Measurements from ENCODE around the gene COPG2. TPM values are rescaled to one million over a fixed set of nuclear protein-coding genes. Genes with fewer than 3 reads are reported as not detected.

Gene COPG2
- total and polyA plus RNA-seq, 2 donors (not counting 1 experiment from before 2014, with no cell fraction given): 47.8 to 52.4 TPM

DNA sequence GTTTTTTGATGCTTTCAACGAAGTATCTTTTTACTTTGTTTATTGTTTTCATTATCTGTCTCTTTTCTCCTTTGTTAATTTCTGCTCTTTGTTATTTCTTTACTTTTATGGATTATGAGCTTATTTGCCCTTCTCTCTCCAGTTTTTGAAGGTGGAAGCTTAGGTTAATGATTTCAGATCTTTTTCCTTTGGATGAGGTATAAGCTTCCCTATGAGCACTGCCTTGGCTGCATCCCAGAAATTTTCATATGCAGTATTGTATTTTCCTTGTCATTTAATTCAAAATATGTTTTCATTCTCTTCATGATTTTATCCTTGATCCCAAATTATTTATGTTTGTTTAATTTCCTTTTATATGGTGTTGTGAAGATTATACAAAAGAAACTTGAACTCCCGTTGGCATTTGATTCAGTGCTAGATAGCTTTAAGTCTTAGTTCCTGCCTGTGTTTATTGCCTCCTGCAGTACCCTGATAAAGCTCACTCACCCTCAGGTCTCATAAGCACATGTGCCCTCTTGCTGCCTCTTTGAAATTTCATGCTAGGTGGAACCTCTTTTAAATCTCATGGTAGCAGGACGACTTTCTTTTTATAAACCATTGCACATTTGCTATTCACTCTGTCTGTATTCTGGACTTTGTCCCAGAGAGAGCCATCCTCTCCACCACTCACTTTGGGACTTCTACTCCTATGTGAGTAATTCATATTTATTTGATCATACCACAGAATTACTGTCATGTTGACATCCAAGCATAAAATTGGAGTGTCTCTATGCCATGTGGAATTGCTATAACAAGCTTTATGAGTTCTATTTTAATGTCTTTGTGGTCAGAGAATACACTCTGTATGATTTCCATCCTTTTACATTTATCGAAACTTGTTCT, 204.8 kb downstream of the COPG2 start:
- Histone ChIP-seq H3K9ac (ENCODE audit: insufficient read depth, low read length) (no peak overlapping the region), H3K79me2 (ENCODE audit: control insufficient read depth, insufficient read depth, low read length) (no peaks in the 10 kb centered on the region), H3K36me3 (ENCODE audit: control insufficient read depth, insufficient read depth, low read length) (no peaks in the 10 kb centered on the region), H2AFZ (ENCODE audit: low read length) (no peak overlapping the region), H3K4me3 (replicated peaks in 1 of 4; ENCODE audit: control extremely low read depth in 1 of 4, insufficient read depth in 1 of 4, low read depth in 3 of 4, low read length in 4 of 4) (no peak overlapping the region), H3K27ac (ENCODE audit: insufficient read depth, low read length) (no peak overlapping the region), H3K4me1 (ENCODE audit: control insufficient read depth, extremely low read depth, insufficient read depth, low read length) (no peaks in the 10 kb centered on the region), H3K4me2 (ENCODE audit: extremely low read depth, insufficient read depth, low read length) (no peak overlapping the region), H3K9me3 (ENCODE audit: control insufficient read depth, insufficient read depth, low read depth, low read length) (no peaks in the 10 kb centered on the region), H4K20me1 (ENCODE audit: control insufficient read depth, extremely low read depth, insufficient read depth, low read length) (no peaks in the 10 kb centered on the region), H3K27me3 (ENCODE audit: control insufficient read depth, insufficient read depth, low read length) (no peaks in the 10 kb centered on the region)
- no peak for TF ChIP-seq EZH2 (IDR thresholded peaks at IDR 0.05; ENCODE audit: low read length, missing control alignments)
- TF ChIP-seq, protein P1, sequence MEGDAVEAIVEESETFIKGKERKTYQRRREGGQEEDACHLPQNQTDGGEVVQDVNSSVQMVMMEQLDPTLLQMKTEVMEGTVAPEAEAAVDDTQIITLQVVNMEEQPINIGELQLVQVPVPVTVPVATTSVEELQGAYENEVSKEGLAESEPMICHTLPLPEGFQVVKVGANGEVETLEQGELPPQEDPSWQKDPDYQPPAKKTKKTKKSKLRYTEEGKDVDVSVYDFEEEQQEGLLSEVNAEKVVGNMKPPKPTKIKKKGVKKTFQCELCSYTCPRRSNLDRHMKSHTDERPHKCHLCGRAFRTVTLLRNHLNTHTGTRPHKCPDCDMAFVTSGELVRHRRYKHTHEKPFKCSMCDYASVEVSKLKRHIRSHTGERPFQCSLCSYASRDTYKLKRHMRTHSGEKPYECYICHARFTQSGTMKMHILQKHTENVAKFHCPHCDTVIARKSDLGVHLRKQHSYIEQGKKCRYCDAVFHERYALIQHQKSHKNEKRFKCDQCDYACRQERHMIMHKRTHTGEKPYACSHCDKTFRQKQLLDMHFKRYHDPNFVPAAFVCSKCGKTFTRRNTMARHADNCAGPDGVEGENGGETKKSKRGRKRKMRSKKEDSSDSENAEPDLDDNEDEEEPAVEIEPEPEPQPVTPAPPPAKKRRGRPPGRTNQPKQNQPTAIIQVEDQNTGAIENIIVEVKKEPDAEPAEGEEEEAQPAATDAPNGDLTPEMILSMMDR (conservative IDR thresholded peaks at IDR 0.05 in 1 of 2, IDR thresholded peaks at IDR 0.05 in 1 of 2; ENCODE audit: low read depth in 1 of 2, low read length in 2 of 2): no peak
- DNase-seq (ENCODE audit: low read depth in 2 of 2): no peak

DNA sequence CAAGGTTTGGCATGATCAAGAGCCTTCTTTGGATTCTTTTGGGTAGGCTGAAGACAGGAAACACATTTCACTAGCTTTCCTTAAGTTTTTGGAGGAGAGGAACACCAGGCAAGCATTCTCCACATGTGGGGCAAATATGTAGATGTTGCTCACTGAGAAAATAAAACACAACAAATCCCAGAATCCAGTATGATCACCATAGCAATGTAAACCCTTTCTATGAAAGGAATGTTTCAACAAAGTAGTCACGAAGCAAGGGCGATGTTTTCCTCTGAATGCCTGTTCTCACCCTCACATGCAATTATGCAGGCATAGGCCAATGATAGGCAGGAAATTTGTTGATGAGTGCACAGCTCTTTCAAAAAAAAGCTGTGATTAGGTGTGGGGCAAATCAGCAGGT, 207.3 kb downstream of the COPG2 start:
- no peak for DNase-seq (ENCODE audit: low read depth in 2 of 2)
- Histone ChIP-seq H3K9ac (ENCODE audit: insufficient read depth, low read length) (no peak overlapping the region), H3K4me3 (replicated peaks in 1 of 4; ENCODE audit: control extremely low read depth in 1 of 4, insufficient read depth in 1 of 4, low read depth in 3 of 4, low read length in 4 of 4) (no peak overlapping the region), H3K36me3 (ENCODE audit: control insufficient read depth, insufficient read depth, low read length) (no peaks in the 10 kb centered on the region), H2AFZ (ENCODE audit: low read length) (no peak overlapping the region), H4K20me1 (ENCODE audit: control insufficient read depth, extremely low read depth, insufficient read depth, low read length) (no peaks in the 10 kb centered on the region), H3K9me3 (ENCODE audit: control insufficient read depth, insufficient read depth, low read depth, low read length) (no peaks in the 10 kb centered on the region), H3K4me2 (ENCODE audit: extremely low read depth, insufficient read depth, low read length) (no peak overlapping the region), H3K79me2 (ENCODE audit: control insufficient read depth, insufficient read depth, low read length) (no peaks in the 10 kb centered on the region), H3K27ac (ENCODE audit: insufficient read depth, low read length) (no peak overlapping the region), H3K27me3 (ENCODE audit: control insufficient read depth, insufficient read depth, low read length) (no peaks in the 10 kb centered on the region), H3K4me1 (ENCODE audit: control insufficient read depth, extremely low read depth, insufficient read depth, low read length) (no peaks in the 10 kb centered on the region)
- no peak for TF ChIP-seq EZH2 (IDR thresholded peaks at IDR 0.05; ENCODE audit: low read length, missing control alignments)
- TF ChIP-seq, protein P1 (conservative IDR thresholded peaks at IDR 0.05 in 1 of 2, IDR thresholded peaks at IDR 0.05 in 1 of 2; ENCODE audit: low read depth in 1 of 2, low read length in 2 of 2): no peak

DNA sequence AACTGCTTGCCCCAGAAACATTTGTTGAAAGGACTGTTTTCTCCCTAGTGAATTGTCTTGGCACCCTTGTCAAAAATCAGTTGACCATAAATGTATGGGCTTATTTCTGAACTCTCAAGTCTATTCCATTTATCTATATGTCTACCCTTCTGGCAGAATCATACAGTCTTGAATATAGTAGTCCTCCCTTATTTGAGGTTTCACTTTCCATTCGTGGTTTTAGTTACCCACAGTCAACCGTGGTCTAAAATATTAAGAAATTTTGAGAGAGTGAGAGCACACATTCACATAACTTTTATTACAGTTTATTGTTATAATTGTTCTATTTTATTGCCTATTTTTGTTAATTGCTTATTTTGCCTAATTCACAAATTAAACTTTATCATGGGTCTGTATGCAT, 210.3 kb downstream of the COPG2 start:
- no peaks in the 10 kb centered on the region for H3K79me2 ChIP-seq (ENCODE audit: control insufficient read depth, insufficient read depth, low read length)
- H3K36me3 ChIP-seq (ENCODE audit: control insufficient read depth, insufficient read depth, low read length): no peaks in the 10 kb centered on the region
- no peak overlapping the region for H2AFZ ChIP-seq (ENCODE audit: low read length)
- TF ChIP-seq EZH2 (IDR thresholded peaks at IDR 0.05; ENCODE audit: low read length, missing control alignments): no peak
- TF ChIP-seq, protein P1 (conservative IDR thresholded peaks at IDR 0.05 in 1 of 2, IDR thresholded peaks at IDR 0.05 in 1 of 2; ENCODE audit: low read depth in 1 of 2, low read length in 2 of 2): no peak
- no peak overlapping the region for H3K4me3 ChIP-seq (replicated peaks in 1 of 4; ENCODE audit: control extremely low read depth in 1 of 4, insufficient read depth in 1 of 4, low read depth in 3 of 4, low read length in 4 of 4)
- no peak overlapping the region for H3K4me2 ChIP-seq (ENCODE audit: extremely low read depth, insufficient read depth, low read length)
- H3K9ac ChIP-seq (ENCODE audit: insufficient read depth, low read length): no peak overlapping the region
- H3K27ac ChIP-seq (ENCODE audit: insufficient read depth, low read length): no peak overlapping the region
- H4K20me1 ChIP-seq (ENCODE audit: control insufficient read depth, extremely low read depth, insufficient read depth, low read length): no peaks in the 10 kb centered on the region
- H3K9me3 ChIP-seq (ENCODE audit: control insufficient read depth, insufficient read depth, low read depth, low read length): no peaks in the 10 kb centered on the region
- H3K27me3 ChIP-seq (ENCODE audit: control insufficient read depth, insufficient read depth, low read length): no peaks in the 10 kb centered on the region
- no peak for DNase-seq (ENCODE audit: low read depth in 2 of 2)
- no peaks in the 10 kb centered on the region for H3K4me1 ChIP-seq (ENCODE audit: control insufficient read depth, extremely low read depth, insufficient read depth, low read length)

Other genes starting within 250 kb of the COPG2 start
- 8.0 and 8.3 TPM in 2 replicates for gene CEP41, start 227.7 kb downstream of the COPG2 start, total RNA-seq
- 24.5 and 27.7 TPM in 2 replicates for gene CEP41, start 227.7 kb downstream of the COPG2 start, polyA plus RNA-seq
- 38.8 and 175 TPM in 2 replicates for gene MEST, start 176.7 kb downstream of the COPG2 start, total RNA-seq
- 132 and 382 TPM in 2 replicates for gene MEST, start 176.7 kb downstream of the COPG2 start, polyA plus RNA-seq
- not detected in 2 replicates for gene TSGA13, start 17.8 kb upstream of the COPG2 start, total RNA-seq
- not detected in 2 replicates for gene TSGA13, start 17.8 kb upstream of the COPG2 start, polyA plus RNA-seq
- gene KLF14, start 65.5 kb upstream of the COPG2 start, total RNA-seq: under 0.01 TPM in 2 replicates
- 0.05 and 0.27 TPM in 2 replicates for gene KLF14, start 65.5 kb upstream of the COPG2 start, polyA plus RNA-seq

Measured in fibroblast of lung (primary cell).